OCI-LY1 (cell line): ENCODE results near the gene FBXL15.

Experiments
- EZH2 ChIP-seq: fragments of 200-600 bp; sonication (generic), shearing (Covaris generic); IDR thresholded peaks from 2 replicates; pipeline ENCODE4 v1.8.0; 2017; ENCODE audit warnings: borderline replicate concordance, mixed run types, mild to moderate bottlenecking, antibody characterized with exemption, low read length, moderate library complexity, mixed read lengths
- TF ChIP-seq, protein P1 (sequence below): fragments of 200-600 bp; sonication (generic), shearing (Covaris generic); IDR thresholded peaks from 2 replicates; pipeline ENCODE4 v1.5.1; 2017; ENCODE audit warnings: mild to moderate bottlenecking, antibody characterized with exemption, low read length, moderate library complexity, mixed read lengths

DNA sequence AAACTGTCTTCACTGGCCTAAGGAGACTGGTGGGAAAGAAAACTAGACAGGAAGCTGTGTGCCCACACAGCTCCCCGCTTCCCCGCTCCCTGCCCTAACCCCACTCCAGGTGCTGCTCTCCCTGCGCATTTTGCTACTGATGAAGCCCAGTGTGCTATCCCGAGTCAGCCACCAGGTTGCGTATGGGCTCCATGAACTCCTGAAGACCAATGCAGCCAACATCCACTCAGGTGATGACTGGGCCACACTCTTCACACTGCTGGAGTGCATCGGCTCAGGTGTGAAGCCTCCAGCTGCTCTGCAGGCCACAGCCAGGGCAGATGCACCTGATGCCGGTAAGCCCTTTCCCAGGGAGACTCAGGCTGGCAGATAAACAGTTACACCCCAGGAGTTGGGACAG is 45.4 kb upstream of the FBXL15 start:
- TF ChIP-seq, protein P1, sequence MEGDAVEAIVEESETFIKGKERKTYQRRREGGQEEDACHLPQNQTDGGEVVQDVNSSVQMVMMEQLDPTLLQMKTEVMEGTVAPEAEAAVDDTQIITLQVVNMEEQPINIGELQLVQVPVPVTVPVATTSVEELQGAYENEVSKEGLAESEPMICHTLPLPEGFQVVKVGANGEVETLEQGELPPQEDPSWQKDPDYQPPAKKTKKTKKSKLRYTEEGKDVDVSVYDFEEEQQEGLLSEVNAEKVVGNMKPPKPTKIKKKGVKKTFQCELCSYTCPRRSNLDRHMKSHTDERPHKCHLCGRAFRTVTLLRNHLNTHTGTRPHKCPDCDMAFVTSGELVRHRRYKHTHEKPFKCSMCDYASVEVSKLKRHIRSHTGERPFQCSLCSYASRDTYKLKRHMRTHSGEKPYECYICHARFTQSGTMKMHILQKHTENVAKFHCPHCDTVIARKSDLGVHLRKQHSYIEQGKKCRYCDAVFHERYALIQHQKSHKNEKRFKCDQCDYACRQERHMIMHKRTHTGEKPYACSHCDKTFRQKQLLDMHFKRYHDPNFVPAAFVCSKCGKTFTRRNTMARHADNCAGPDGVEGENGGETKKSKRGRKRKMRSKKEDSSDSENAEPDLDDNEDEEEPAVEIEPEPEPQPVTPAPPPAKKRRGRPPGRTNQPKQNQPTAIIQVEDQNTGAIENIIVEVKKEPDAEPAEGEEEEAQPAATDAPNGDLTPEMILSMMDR: no peak
- TF ChIP-seq EZH2: no peak
